Dedifferentiated amniotic fluid mesenchymal stem cell (primary cell): ENCODE results near the gene PAK4.

Experiments
- DNase-seq: peaks from one replicate; pipeline ENCODE4 v3.0.0-alpha.2; 2016; ENCODE audit errors: extremely low spot score

The PAK4 gene

GRCh38 chr19:39146686-39147450 lies 21.3 kb downstream of the PAK4 start:
- DNase-seq, result no peak

DNA sequence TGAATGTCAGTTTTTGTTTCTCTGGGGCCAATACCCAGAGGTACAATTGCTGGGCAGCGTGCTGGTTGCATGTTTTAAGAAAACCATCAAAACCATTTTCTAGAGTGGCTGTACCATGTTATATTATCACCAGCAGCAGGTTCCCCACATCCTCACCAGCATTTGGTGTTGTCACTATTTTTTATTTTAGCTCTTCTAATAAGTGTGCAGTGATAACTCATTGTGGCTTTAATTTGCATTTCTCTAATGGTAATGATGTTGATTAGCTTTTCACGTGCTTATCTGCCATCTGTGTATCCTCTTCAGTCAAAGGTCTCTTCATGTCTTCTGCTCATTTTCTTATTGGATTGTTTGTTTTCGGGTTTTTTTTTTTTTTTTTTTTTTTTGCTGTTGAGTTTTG lies 21.9 kb downstream of the PAK4 start:
- no peak for DNase-seq

- DNase-seq, result no peak
These were observed 23.4 kb downstream of the PAK4 start for GRCh38 chr19:39148939-39149529.

DNA sequence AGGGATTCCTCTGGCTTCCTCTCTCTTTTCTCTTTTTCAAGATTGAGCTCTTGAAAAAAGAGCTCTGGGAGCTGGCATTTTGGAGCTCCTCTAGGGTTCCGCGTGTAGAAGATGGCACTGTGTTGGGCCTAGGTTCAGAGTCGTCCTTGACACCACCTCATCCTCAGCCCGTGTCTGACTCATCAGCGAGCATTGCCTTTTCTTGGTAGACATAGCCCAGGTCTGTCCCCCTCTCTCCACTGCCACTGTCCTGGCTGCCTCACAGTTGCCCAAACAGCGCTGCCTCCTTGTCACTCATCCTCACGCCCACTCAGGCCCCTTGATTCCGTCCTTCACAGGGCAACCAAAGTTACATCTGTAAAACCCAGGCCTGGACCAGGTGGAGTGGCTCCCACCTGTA lies 24.6 kb downstream of the PAK4 start:
- no peak for DNase-seq

DNA sequence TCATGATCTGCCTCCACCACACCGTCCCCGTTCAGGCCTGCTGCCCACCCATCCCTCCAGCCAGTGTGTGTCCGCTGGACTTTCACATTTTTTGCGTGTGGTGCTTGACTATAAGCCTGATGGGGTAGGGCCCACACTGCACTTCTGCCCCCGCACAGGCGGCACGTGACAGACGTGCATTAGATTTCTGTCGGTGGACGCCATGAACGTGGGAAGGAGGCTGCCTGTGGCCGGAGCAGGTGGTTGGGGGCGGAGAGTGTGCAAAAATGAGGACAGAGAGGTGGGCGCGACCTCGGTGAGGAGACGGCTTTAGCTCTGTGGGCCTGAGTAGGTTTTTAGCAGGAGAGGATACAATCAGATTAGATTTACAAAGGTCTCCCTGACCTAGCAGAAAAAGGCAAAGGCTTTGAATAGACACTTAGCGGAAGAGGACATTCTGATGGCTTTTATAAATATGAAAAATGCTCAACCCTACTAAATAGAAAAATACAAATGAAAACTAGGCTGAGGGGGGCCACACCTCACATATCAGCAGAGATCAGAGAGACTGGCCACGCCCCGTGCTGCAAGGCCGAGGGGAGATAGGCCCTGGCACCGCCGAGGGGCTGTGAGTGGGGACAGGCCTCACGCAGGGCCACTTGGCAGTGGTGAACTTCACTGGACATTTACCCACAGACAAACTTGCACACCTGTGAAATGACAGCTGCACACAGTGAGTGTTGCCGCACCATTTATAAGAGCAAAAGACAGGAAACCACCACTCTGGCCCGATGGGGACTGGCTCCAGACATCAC lies 25.4 kb downstream of the PAK4 start:
- DNase-seq, result no peak

DNA sequence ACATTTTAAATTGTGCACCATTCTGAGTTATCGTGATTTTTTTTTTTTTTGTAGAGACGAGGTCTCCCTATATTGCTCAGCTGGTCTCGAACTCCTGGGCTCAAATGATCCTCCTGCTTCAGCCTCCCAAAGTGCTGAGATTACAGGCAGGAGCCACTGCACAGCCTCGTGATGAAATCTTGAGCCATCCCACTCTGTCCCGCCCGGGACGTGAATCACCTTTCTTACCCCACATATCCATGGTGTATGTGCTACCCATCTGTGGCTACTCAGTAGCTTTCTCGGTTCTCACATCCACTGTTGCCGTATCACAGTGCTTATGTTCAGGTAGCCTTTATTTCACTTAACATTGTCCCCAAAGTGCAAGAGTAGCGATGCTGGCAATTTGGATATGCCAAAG lies 26.5 kb downstream of the PAK4 start:
- no peak for DNase-seq

DNA sequence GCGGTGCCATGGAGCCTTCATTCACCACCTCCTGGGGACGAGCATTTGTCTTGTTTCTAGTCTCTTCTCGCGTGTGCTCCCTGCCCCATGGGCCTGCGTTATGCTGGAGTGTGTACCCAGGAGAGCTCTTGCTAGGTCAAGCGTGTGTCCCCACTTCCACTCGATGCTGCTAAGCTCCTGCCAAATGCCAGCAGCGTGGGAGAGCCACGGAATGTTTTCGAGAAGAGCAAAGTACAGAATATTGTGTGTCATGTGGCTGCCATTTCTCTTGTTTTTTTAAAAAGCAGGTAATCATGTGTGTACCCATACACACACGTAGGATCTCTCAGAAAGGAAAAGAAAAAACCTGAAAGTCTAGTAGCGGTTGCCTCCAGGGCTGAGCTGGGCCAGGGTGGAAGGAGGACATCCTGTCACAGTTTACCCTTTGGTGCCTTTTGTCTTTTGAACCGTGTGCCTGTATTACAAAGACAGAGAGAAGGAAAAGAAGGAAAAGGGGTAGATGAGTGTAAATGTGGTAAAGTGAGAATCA lies 28.6 kb downstream of the PAK4 start:
- DNase-seq, result no peak

GRCh38 chr19:39154629-39155100 lies 29.1 kb downstream of the PAK4 start:
- no peak for DNase-seq

DNA sequence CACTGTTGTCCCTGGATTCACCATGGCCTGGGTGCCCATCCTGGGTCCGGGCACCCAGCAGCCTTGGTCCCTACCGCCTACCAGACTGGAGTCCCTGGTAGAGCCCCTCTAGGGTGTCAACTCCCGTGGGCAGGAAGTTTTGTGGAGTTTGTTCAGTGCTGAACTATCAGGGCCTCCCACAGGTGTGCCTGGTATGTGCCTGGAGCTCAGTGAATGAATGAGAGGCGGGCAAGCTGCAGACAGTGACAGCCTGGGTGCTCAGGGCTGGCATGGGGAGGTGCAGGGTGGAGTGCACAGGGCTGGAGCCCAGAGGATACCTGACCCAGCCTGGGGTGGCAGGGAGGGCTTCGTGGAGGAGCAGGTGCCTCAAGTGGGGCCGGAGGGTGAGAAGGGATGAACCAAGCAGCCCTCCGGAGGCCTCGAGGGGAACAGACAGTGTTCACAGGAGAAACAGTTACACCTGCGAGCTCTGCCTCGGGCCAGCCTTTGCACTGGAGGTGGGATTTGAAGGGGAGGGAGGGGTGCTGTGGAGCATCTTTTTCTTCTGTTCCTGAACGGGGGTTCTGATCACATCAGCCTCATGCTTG lies 29.6 kb downstream of the PAK4 start:
- DNase-seq, result no peak

DNA sequence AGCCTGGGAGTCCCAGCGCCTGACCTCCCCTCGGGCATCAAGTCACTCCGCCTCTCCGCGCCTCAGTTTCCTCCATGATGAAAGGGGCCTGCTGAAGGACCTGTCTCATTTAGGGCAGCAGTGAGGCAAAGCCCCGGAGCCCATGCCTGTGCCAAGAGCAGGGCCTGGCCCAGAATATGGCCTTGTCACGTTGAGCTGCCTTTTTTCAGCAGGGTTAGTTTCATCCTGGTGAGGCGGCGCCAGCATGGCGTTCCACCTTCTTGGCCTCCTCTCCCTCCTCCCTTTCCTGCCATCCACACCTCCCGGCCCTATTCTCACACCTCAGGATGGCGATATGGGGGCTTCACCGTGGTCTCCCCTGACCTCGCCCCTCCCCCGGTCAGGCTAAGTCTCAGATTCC lies 30.2 kb downstream of the PAK4 start:
- DNase-seq, result no peak

DNA sequence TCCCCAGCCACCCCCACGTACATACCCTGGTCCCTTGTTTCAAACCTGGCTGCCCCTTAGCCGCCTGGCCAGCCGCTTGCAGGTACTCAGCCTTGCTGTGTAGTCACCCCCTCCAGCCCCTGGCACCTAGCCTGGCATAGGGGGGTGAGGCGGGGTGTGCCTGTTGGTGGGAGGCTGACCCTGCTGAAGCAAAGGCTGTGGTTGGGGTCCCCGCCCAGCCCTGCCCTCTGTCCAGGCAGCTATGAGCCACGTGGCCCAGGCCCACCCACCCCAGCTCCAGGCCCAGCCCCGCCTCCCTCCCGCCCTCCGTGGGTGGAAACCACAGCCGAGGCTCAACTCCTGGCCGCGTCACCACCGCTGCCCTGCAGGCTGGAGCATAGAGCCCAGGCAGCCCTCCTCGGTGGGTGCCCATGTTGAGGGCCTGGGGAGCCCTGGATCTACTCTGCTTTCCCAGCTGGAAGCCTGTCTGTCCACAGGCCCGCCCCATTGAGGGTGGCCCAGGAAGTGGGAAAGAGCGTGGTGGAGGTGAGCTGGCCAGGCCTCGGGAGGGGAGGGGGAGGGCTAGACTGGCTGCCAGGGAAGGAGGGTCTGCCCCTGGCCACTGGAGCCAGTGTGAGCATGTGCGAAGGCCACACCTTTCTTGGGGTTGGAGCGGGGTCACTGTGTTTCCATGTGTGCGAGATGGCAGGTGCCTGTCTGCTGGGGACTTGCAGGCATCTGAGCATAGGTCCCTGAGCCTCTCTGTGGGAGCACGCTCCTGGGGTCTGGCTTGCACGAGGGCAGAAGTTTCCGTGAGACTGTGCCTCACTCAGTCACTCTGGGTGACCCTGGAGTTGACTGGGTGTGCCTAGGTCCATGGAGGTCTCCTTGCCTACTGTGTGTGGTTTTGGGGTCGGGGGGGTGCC lies 31.0 kb downstream of the PAK4 start:
- no peak for DNase-seq

- DNase-seq, result no peak
These were observed 31.9 kb downstream of the PAK4 start for GRCh38 chr19:39157275-39157996.

- no peak for DNase-seq
These were observed 32.4 kb downstream of the PAK4 start for GRCh38 chr19:39157997-39158389.

- no peak for DNase-seq
These were observed 33.2 kb downstream of the PAK4 start for GRCh38 chr19:39158646-39159260.

DNA sequence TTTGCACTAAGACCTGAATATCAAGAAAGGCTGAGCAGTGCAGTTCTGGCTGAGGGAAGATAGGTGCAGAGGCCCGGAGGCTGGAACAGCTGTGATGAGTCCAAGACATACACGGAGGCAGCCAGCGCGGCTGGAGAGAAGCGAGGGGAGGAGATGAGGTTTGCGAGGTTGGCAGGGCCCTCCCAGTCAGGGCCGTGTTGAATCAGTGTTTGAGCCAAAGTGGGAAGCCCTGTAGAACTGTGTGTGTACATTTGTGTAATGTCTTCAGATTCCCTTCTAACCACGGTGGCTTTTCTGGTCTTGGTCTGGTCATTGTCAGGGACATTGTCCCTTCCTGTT lies 34.9 kb downstream of the PAK4 start:
- DNase-seq, result no peak

GRCh38 chr19:39160889-39161672 lies 35.5 kb downstream of the PAK4 start:
- no peak for DNase-seq

GRCh38 chr19:39162441-39163043 lies 37.0 kb downstream of the PAK4 start:
- DNase-seq, result no peak

- DNase-seq, result no peak
These were observed 38.0 kb downstream of the PAK4 start for GRCh38 chr19:39163621-39164020.

DNA sequence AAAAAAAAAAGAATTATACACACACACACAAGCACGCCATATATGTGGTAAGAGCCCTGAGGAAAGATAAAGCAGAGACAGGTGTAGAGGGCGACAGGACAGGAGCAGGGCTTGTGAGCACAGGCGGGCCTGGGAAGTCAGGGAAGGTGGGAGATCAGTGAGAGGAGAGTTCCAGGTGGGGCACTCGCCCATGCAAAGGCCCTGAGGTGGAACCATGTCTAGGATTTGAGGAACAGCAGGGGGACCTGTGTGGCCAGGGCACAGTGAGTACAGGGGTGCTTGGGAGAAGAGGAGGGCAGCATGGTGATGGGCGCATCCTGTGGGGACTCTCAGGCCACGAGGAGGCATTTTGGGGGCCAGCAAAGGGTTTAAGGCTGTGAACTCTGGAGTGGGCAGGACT lies 38.7 kb downstream of the PAK4 start:
- no peak for DNase-seq
